OCI-LY1 (cell line): Measurements from ENCODE around the gene PAQR3.

Experiments
- CTCF ChIP-seq: fragments of 200-600 bp; sonication (generic), shearing (Covaris generic); IDR thresholded peaks from 2 replicates; pipeline ENCODE4 v1.5.1; 2017; ENCODE audit warnings: mild to moderate bottlenecking, antibody characterized with exemption, low read length, moderate library complexity, mixed read lengths
- EZH2 ChIP-seq: fragments of 200-600 bp; sonication (generic), shearing (Covaris generic); IDR thresholded peaks from 2 replicates; pipeline ENCODE4 v1.8.0; 2017; ENCODE audit warnings: borderline replicate concordance, mixed run types, mild to moderate bottlenecking, antibody characterized with exemption, low read length, moderate library complexity, mixed read lengths

- TF ChIP-seq CTCF: no peak
- no peak for TF ChIP-seq EZH2
Measured at GRCh38 chr4:78971776-78972175, 32.5 kb upstream of the PAQR3 start.
